Adipocyte (in vitro differentiated cells): Measurements from ENCODE around the gene GPM6B.

Experiments
- DNase-seq: peaks from one replicate; pipeline ENCODE4 v3.0.0-alpha.2; 2015; ENCODE audit warnings: low read depth
- H3K27me3 ChIP-seq: replicated peaks from 2 replicates; pipeline ENCODE4 v1.7.0; 2013; ENCODE audit warnings: mild to moderate bottlenecking, low read length, moderate library complexity; ENCODE audit not compliant: control insufficient read depth, insufficient read depth
- H3K36me3 ChIP-seq: 2 replicates; pipeline ENCODE4 v1.7.0; 2013; ENCODE audit warnings: low read length, mild to moderate bottlenecking, moderate library complexity; ENCODE audit not compliant: control insufficient read depth, insufficient read depth, severe bottlenecking
- H3K4me1 ChIP-seq: 2 replicates; pipeline ENCODE4 v1.7.0; 2013; ENCODE audit warnings: mild to moderate bottlenecking, low read length, moderate library complexity; ENCODE audit not compliant: control insufficient read depth, insufficient read depth
- H3K4me3 ChIP-seq: 2 replicates; pipeline ENCODE4 v1.7.0; 2013; ENCODE audit warnings: mild to moderate bottlenecking, low read length, moderate library complexity
- H3K9ac ChIP-seq: 2 replicates; pipeline ENCODE4 v1.7.0; 2013; ENCODE audit warnings: mild to moderate bottlenecking, low read length, moderate library complexity
- H3K9me3 ChIP-seq: 2 replicates; pipeline ENCODE4 v1.7.0; 2013; ENCODE audit warnings: mild to moderate bottlenecking, low read length, moderate library complexity; ENCODE audit not compliant: control insufficient read depth

GPM6B gene

GRCh38 chrX:13821738-13822137, 4.8 kb upstream of the GPM6B start:
- no peak overlapping the region for H3K9ac ChIP-seq
- no peaks in the 10 kb centered on the region for H3K36me3 ChIP-seq
- H3K9me3 ChIP-seq: no peaks in the 10 kb centered on the region
- no peak for DNase-seq
- H3K27me3 ChIP-seq: peaks cover 38% of the 10 kb centered on the region
- no peaks in the 10 kb centered on the region for H3K4me1 ChIP-seq
- H3K4me3 ChIP-seq: no peak overlapping the region

GRCh38 chrX:13816176-13816575, 717 bp downstream of the GPM6B start:
- Histone ChIP-seq H3K9me3 (no peaks in the 10 kb centered on the region), H3K4me3 (no peak overlapping the region), H3K9ac (no peak overlapping the region), H3K36me3 (no peaks in the 10 kb centered on the region), H3K27me3 (peaks cover 54% of the 10 kb centered on the region), H3K4me1 (no peaks in the 10 kb centered on the region)
- no peak for DNase-seq

- no peak overlapping the region for H3K4me3 ChIP-seq
- no peaks in the 10 kb centered on the region for H3K4me1 ChIP-seq
- peaks cover 55% of the 10 kb centered on the region for H3K27me3 ChIP-seq
- no peak overlapping the region for H3K9ac ChIP-seq
- no peak for DNase-seq
- no peaks in the 10 kb centered on the region for H3K9me3 ChIP-seq
- H3K36me3 ChIP-seq: no peaks in the 10 kb centered on the region
These were observed 1.2 kb downstream of the GPM6B start for GRCh38 chrX:13815664-13816063.

GRCh38 chrX:13808865-13809264, 8.0 kb downstream of the GPM6B start:
- DNase-seq: peak; percentile 40
- H3K9ac ChIP-seq: no peak overlapping the region
- H3K4me3 ChIP-seq: no peak overlapping the region
- no peaks in the 10 kb centered on the region for H3K9me3 ChIP-seq
- no peaks in the 10 kb centered on the region for H3K36me3 ChIP-seq
- no peaks in the 10 kb centered on the region for H3K4me1 ChIP-seq
- peaks cover 38% of the 10 kb centered on the region for H3K27me3 ChIP-seq

- H3K36me3 ChIP-seq: no peaks in the 10 kb centered on the region
- H3K9me3 ChIP-seq: no peaks in the 10 kb centered on the region
- H3K4me1 ChIP-seq: no peaks in the 10 kb centered on the region
- no peak overlapping the region for H3K4me3 ChIP-seq
- DNase-seq: no peak
- no peak overlapping the region for H3K9ac ChIP-seq
- H3K27me3 ChIP-seq: peaks cover 41% of the 10 kb centered on the region
These were observed 8.6 kb downstream of the GPM6B start for GRCh38 chrX:13808293-13808692.

- Histone ChIP-seq H3K9ac (no peak overlapping the region), H3K36me3 (no peaks in the 10 kb centered on the region), H3K9me3 (peaks cover 3% of the 10 kb centered on the region), H3K4me3 (no peak overlapping the region), H3K27me3 (peaks cover 51% of the 10 kb centered on the region), H3K4me1 (no peaks in the 10 kb centered on the region)
- DNase-seq: no peak
These were observed 11.7 kb downstream of the GPM6B start for GRCh38 chrX:13805241-13805640.

GRCh38 chrX:13803116-13803515, 13.8 kb downstream of the GPM6B start:
- no peaks in the 10 kb centered on the region for H3K36me3 ChIP-seq
- peaks cover 11% of the 10 kb centered on the region for H3K9me3 ChIP-seq
- H3K4me3 ChIP-seq: no peak overlapping the region
- no peaks in the 10 kb centered on the region for H3K4me1 ChIP-seq
- H3K27me3 ChIP-seq: peaks cover 58% of the 10 kb centered on the region
- H3K9ac ChIP-seq: no peak overlapping the region
- no peak for DNase-seq

- Histone ChIP-seq H3K27me3 (peaks cover 49% of the 10 kb centered on the region), H3K9ac (no peak overlapping the region), H3K4me3 (no peak overlapping the region), H3K9me3 (peaks cover 11% of the 10 kb centered on the region), H3K36me3 (no peaks in the 10 kb centered on the region), H3K4me1 (no peaks in the 10 kb centered on the region)
- no peak for DNase-seq
These were observed 18.7 kb downstream of the GPM6B start for GRCh38 chrX:13798184-13798583.

- Histone ChIP-seq H3K9me3 (peaks cover 11% of the 10 kb centered on the region), H3K9ac (no peak overlapping the region), H3K27me3 (peaks cover 42% of the 10 kb centered on the region), H3K4me1 (no peaks in the 10 kb centered on the region), H3K4me3 (no peak overlapping the region), H3K36me3 (no peaks in the 10 kb centered on the region)
- DNase-seq: no peak
These were observed 19.4 kb downstream of the GPM6B start for GRCh38 chrX:13797512-13797911.

GRCh38 chrX:13794417-13794816, 22.5 kb downstream of the GPM6B start:
- no peak overlapping the region for H3K9ac ChIP-seq
- DNase-seq: no peak

GRCh38 chrX:13793897-13794296, 23.0 kb downstream of the GPM6B start:
- H3K36me3 ChIP-seq: no peaks in the 10 kb centered on the region
- H3K27me3 ChIP-seq: peaks cover 25% of the 10 kb centered on the region
- H3K9me3 ChIP-seq: no peaks in the 10 kb centered on the region
- H3K9ac ChIP-seq: no peak overlapping the region
- H3K4me3 ChIP-seq: no peak overlapping the region
- H3K4me1 ChIP-seq: no peaks in the 10 kb centered on the region
- no peak for DNase-seq

More at GRCh38 chrX:13794417-13794816, 22.5 kb downstream of the GPM6B start:
- peaks cover under 1% of the 10 kb centered on the region for H3K9me3 ChIP-seq
- H3K4me3 ChIP-seq: no peak overlapping the region
- no peaks in the 10 kb centered on the region for H3K4me1 ChIP-seq
- peaks cover 24% of the 10 kb centered on the region for H3K27me3 ChIP-seq
- H3K36me3 ChIP-seq: no peaks in the 10 kb centered on the region

- Histone ChIP-seq H3K4me3 (no peak overlapping the region), H3K9ac (no peak overlapping the region), H3K36me3 (no peaks in the 10 kb centered on the region), H3K27me3 (peaks cover 23% of the 10 kb centered on the region), H3K4me1 (no peaks in the 10 kb centered on the region), H3K9me3 (no peaks in the 10 kb centered on the region)
- no peak for DNase-seq
These were observed 25.3 kb downstream of the GPM6B start for GRCh38 chrX:13791559-13791958.
